ENCODE data around the gene C2CD4C. TPM values are rescaled to one million over a fixed set of nuclear protein-coding genes. Genes with fewer than 3 reads are reported as not detected.

C2CD4C gene
- total and polyA plus RNA-seq, 10 of the 15 experiments (the other 5 are each of a cell fraction or from before 2014, with no cell fraction given): not detected

GRCh38 chr19:409516-410242 is 732 bp upstream of the C2CD4C start:
- ChIA-PET RAD21 (ENCODE audit: unreplicated experiment) (no interaction called here), SMC1A (ENCODE audit: uncharacterized antibody, unreplicated experiment) (no interaction called here), CTCF (no interaction called here), POLR2A (no interaction called here)
- no peak overlapping the region for H3K27ac ChIP-seq (ENCODE audit: control insufficient read depth, insufficient read depth)
- H3K27me3 ChIP-seq (replicated peaks in 1 of 2; ENCODE audit: control insufficient read depth in 2 of 2, insufficient read depth in 2 of 2, low read length in 1 of 2): peaks cover 0 to 3% of the 10 kb centered on the region in 2 experiments; a peak in 1 of 4 replicates
- ATAC-seq (no peak), DNase-seq (ENCODE audit: low read depth, low spot score) (no peak), FAIRE-seq (no peak)
- no TSS peak for BruUV-seq (replicated peaks)
- H3K9ac ChIP-seq (ENCODE audit: control insufficient read depth, insufficient read depth, low read length): no peak overlapping the region
- no peaks in the 10 kb centered on the region for H3K79me2 ChIP-seq (ENCODE audit: control insufficient read depth, insufficient read depth, low read length)
- TF ChIP-seq ZZZ3 (IDR thresholded peaks at IDR 0.05; ENCODE audit: control insufficient read depth, insufficient read length, low read depth) (no peak), USF1 (IDR thresholded peaks at IDR 0.05; ENCODE audit: borderline replicate concordance, extremely low read length, insufficient read depth, low read depth, low read length) (no peak), ZNF384 (IDR thresholded peaks at IDR 0.05; ENCODE audit: borderline replicate concordance, low read depth, low read length) (no peak)
- 28% methylated on average over 20 of the region's 23 CpGs for WGBS (ENCODE audit: insufficient coverage, insufficient replicate concordance, low lambda C conversion rate, missing lambda C conversion rate)
- in situ Hi-C loops (cut with MboI) (no loop called here), intact Hi-C loops (cut with micrococcal nuclease; ENCODE audit: unreplicated experiment) (no loop called here)
- no peaks in the 10 kb centered on the region for H3K9me3 ChIP-seq (replicated peaks; ENCODE audit: control insufficient read depth, insufficient read depth, low read length)
- H4K20me1 ChIP-seq (ENCODE audit: control insufficient read depth, insufficient read depth): no peaks in the 10 kb centered on the region
- H3K36me3 ChIP-seq (ENCODE audit: control insufficient read depth in 2 of 2, insufficient read depth in 2 of 2, low read length in 1 of 2): no peaks in the 10 kb centered on the region
- H2AFZ ChIP-seq (ENCODE audit: control insufficient read depth, low read depth, low read length): no peak overlapping the region
- no peak overlapping the region for H3K4me2 ChIP-seq (ENCODE audit: control insufficient read depth, insufficient read depth)
- H3K4me3 ChIP-seq: no peak overlapping the region
- no peaks in the 10 kb centered on the region for H3K4me1 ChIP-seq (ENCODE audit: control insufficient read depth, insufficient read depth, low read length)

- ChIA-PET RAD21 (ENCODE audit: unreplicated experiment) (no interaction called here), POLR2A (no interaction called here), SMC1A (ENCODE audit: uncharacterized antibody, unreplicated experiment) (no interaction called here), CTCF (no interaction called here)
- in situ Hi-C loops (cut with MboI) (no loop called here), intact Hi-C loops (cut with micrococcal nuclease; ENCODE audit: unreplicated experiment) (no loop called here)
- ATAC-seq (no peak), DNase-seq (ENCODE audit: low read depth, low spot score) (no peak), FAIRE-seq (no peak)
- 5% methylated on average over 10 of the region's 30 CpGs for WGBS (ENCODE audit: insufficient coverage, insufficient replicate concordance, low lambda C conversion rate, missing lambda C conversion rate)
- no TSS peak for BruUV-seq (replicated peaks)
- Histone ChIP-seq H3K9me3 (replicated peaks; ENCODE audit: control insufficient read depth, insufficient read depth, low read length) (no peaks in the 10 kb centered on the region), H3K9ac (ENCODE audit: control insufficient read depth, insufficient read depth, low read length) (no peak overlapping the region), H2AFZ (ENCODE audit: control insufficient read depth, low read depth, low read length) (no peak overlapping the region), H3K27ac (ENCODE audit: control insufficient read depth, insufficient read depth) (no peak overlapping the region), H3K4me3 (no peak overlapping the region), H3K4me2 (ENCODE audit: control insufficient read depth, insufficient read depth) (no peak overlapping the region), H4K20me1 (ENCODE audit: control insufficient read depth, insufficient read depth) (no peaks in the 10 kb centered on the region), H3K79me2 (ENCODE audit: control insufficient read depth, insufficient read depth, low read length) (no peaks in the 10 kb centered on the region), H3K27me3 (replicated peaks in 1 of 2; ENCODE audit: control insufficient read depth in 2 of 2, insufficient read depth in 2 of 2, low read length in 1 of 2) (peaks cover 0 to 3% of the 10 kb centered on the region in 2 experiments; a peak in 1 of 4 replicates), H3K36me3 (ENCODE audit: control insufficient read depth in 2 of 2, insufficient read depth in 2 of 2, low read length in 1 of 2) (no peaks in the 10 kb centered on the region), H3K4me1 (ENCODE audit: control insufficient read depth, insufficient read depth, low read length) (no peaks in the 10 kb centered on the region)
- no peak for TF ChIP-seq ZBTB4 (CRISPR knock-in tag; IDR thresholded peaks at IDR 0.05)
- no peak for TF ChIP-seq USF1 (IDR thresholded peaks at IDR 0.05; ENCODE audit: borderline replicate concordance, extremely low read length, insufficient read depth, low read depth, low read length)
- no peak for TF ChIP-seq HDGF (IDR thresholded peaks at IDR 0.05)
- TF ChIP-seq ASH2L (IDR thresholded peaks at IDR 0.05; ENCODE audit: borderline replicate concordance, low read depth): no peak
- no peak for TF ChIP-seq MXI1 (IDR thresholded peaks at IDR 0.05; ENCODE audit: low read depth, low read length)
Observed at GRCh38 chr19:408441-408901, 476 bp downstream of the C2CD4C start.
